Measurements from ENCODE around the gene CENPN.

DNA sequence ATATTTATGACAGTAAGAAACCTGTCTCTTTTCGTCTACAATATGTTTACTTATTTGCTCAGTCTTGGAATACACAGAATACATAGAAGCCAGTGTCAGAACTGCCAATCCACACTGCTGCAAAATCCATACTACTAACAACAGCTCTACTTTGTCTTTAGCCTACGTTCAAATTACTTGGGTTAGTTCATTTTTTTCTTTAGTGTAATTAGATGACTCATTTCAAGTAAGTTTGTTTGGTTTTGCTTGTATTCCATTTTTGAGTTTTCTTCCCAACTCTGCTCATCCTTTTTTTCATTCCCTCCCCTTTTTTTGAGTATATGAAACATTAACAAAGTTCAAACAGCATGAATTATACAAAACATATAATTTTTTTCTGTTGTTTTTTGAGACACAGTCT, 17.2 kb upstream of the CENPN start:
- TF ChIP-seq TAF1 (IDR thresholded peaks at IDR 0.05; ENCODE audit: borderline replicate concordance, insufficient read depth, low read length) (no peak), POLR2AphosphoS5 (IDR thresholded peaks at IDR 0.05; ENCODE audit: low read depth, low read length) (no peak)

Measured in PFSK-1 (cell line).